IPS-NIHi7 (cell line): ENCODE results near the gene NXN.
"Not testable (repeated sequence)": the region's sequence is repeated elsewhere in the genome, so short reads cannot be mapped to it uniquely, and the experiment has no call there.

Experiments
- DNase-seq: peaks from one replicate; pipeline ENCODE4 v3.0.0; 2012; ENCODE audit warnings: mixed read lengths; ENCODE audit errors: extremely low spot score

NXN gene

DNA sequence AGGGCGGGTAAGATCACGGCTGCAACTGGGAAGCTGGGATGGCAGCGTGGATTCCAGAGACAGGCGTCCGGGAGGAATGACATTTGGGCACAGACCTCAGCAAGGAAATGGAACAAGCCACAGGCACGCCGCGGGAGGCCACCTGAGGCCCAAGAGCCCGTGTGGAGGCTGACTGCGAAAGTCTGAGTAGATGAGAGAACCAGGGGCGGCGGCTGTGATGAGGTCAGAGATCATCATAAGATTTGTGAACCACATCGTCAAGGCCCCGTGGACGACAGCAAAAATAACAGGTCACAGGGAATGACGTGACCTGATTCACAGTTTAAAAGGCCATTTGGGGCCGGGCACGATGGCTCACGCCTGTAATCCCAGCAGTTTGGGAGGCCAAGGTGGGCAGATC is 149.2 kb downstream of the NXN start:
- DNase-seq: no peak

DNA sequence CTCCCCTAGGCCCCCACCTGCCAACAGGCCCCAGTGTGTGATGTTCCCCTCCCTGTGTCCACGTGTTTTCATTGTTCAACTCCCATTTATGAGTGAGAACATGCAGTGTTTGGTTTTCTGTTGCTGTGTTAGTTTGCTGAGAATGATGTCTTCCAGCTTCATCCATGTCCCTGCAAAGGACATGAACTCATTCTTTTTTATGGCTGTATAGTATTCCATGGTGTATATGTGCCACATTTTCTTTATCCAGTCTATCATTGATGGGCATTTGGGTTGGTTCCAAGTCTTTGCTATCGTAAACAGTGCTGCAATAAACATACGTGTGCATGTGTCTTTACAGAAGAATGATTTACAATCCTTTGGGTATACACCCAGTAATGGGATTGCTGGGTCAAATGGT is 150.0 kb downstream of the NXN start:
- not testable (repeated sequence) for DNase-seq

DNA sequence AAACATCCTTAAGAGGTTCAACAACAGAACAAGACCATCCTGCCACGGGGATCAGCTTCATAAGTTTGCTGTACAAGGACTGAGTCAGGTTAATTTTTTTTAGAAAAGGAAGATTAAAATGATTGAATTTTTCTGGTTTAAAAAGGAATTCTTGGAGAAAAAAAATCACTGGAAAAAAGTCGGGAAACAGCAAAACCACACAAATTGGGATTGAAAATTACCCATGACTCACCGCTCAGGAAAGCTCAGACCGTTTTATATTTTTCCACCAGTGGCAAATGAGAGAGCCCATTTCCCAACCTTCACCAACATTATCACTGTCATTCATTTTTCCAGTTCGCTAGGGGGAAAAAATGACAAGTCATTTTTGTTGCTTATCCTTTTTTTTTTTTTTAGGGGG is 150.8 kb downstream of the NXN start:
- DNase-seq: no peak

GRCh38 chr17:826778-827177 is 152.8 kb downstream of the NXN start:
- DNase-seq: no peak

DNA sequence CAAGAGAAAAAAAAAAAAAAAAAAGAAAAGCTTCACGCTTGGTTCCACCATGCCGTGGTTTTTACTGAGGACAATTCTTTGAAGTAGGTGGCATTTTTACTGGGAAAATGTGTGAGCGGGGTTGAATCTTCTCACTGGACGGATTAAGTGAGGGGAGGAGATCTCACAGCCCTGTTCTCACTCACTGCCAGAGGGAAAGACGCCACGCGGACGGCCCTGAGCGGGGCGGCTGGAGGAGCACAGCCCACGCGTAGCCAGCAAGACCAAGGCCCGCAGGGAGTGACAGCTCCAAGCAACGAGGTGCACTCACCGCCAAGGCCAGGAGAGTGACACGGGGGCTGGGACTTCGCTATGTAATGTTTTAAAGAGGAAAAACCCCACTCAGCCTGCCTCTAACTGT is 154.4 kb downstream of the NXN start:
- DNase-seq: no peak

GRCh38 chr17:824378-824777 is 155.2 kb downstream of the NXN start:
- no peak for DNase-seq

- no peak for DNase-seq
These were observed 156.1 kb downstream of the NXN start for GRCh38 chr17:823501-823902.

DNA sequence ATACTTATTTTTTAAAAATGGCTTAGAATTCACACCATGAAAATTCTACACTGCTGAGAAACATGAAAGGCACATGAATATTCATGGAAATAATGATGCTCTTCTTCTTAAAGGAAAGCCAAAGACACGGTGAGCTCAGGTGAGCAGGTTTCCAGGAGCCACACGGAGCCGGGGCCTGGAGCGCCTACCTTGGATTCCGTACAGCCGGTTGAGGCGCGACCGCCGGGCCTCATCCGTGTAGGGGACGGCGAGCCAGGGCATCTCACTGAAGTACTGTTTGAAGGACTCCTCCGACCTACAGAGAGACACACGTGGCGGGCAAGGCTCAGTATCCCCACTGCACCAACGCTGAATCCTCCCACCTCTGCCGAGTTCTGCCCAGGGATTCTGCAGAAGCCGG is 160.3 kb downstream of the NXN start:
- no peak for DNase-seq

DNA sequence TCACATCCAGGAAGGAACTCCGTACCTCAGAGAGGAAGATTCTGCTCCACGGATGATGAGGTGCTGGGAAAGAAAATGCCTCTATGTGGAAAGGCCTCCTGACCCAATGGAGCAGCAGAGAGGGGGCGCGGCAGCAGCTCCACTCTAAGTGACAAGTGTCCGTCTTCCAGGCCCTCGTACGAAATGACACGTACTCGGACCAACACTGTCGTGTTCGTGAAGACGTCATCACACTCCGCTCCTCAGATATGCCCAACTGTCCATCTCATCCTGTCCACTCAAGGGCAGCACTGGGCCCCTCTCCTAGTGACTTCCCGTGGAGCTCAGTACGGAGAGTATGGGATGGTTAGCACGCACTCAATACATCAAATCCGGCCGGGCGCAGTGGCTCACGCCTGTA is 165.2 kb downstream of the NXN start:
- DNase-seq: no peak

- DNase-seq: no peak
These were observed 166.9 kb downstream of the NXN start for GRCh38 chr17:812638-813204.

GRCh38 chr17:811051-811784 is 168.4 kb downstream of the NXN start:
- no peak for DNase-seq

- DNase-seq: no peak
These were observed 171.9 kb downstream of the NXN start for GRCh38 chr17:807523-808294.

DNA sequence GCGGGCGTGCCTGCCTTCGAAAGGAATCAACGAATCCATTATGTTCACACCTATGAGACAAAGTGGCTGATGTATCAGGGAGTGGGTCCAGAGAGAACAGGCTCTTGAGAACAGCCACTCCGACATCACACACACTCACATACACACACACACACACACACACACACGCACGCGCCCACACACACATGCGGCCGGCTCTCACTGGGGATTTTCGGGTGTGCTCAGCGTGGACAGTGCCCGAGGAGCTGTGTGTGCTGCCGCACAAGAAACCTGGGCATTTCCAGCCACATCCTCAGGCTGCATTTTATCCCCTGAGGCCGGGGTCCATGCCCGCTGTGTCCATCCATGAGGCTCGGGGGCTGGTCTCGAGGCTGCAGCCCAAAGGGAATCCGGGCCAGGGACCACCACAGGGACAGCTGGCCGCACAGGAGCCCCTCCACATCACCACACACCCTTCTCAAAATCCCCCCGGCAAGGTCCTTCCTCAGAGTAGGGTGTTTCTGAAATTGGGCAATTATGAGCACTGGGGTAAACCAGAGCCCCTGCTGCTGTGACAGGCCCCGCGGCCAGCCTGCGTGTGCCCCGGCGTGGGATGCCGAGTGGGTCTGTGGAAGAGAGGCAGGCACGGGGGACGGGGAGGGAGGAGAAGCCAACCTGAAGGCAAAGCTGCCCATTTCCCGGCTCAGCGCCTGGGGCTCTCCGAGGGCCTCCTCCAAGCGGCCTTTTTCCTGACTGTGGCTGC is 172.6 kb downstream of the NXN start:
- DNase-seq: no peak

DNA sequence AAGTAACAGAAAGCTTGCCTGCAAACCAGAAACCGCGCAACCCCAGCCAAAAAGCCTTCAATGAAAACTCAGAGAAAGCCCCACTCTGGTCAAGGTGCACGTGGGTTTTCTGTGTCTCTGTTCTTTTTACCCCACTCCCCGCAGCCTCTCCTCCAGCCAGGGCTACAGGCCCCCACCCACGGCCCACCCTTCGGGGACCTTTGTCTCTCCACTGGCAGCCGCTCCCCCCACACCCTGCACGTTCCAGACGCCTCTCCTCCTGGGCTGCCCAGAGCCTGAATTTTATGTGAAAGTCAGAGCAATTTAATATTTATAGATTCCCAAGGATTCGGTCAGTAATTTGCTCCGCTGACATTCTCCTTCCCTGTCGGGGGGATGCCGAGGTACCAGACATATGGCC is 173.2 kb downstream of the NXN start:
- DNase-seq: no peak

DNA sequence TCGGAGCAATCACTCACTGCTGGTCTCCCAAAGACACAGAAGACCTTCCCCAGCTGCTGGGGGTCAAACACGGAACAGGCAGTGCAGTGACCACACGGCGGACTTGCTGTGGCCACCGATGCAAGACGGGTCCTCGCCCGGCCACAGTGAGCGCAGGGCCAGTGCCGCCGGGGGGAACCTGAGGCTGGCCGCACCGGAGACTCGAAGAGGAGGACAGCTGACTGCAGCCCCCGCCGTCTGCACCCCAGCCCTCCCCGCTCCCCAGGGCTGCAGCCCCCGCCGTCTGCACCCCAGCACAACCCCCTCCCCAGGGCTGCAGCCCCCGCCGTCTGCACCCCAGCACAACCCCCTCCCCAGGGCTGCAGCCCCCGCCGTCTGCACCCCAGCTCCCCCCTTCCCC is 173.7 kb downstream of the NXN start:
- not testable (repeated sequence) for DNase-seq

DNA sequence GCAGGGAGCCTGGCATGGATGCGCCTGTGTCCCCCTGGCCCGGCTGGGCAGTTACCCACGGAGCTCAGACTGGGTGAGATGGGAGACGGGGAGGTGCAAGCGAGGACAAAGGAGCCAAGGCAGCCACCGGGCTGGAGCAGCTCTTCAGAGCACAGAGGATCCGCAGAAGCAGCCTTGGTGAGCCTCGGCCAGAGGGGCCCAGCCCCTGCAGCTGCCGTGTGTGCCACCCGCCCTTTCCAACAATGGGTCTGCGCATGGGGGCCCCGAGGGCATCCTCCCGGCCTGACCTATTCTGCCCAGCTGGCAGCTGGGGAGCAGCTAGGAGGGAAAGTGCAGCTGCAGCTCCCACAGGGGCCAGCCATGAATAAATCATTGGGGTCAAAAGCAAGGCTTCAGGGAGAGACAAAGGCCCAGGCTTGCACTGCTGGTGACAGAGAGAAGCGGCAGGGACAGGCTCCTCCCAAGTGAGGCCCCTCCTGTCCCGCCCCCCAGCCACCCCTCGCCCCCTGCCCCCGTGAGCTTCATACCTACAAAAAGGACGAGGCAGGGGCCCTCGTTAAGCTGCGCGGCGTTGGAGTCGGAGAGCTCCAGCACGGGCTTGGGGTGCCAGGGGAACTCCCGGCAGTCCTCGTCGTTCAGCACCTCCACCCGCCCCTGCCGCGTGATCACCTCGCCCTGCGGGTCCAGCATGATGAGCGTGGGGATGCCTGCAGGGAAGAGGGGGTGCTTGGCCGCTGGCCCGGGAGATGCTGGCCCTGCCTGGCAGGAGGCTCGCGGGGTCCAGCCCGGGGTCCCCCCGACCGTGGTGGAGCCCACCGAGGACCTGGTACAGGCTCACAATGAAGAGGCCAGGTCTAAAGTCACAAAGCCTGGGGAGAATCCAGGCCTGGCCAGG is 174.8 kb downstream of the NXN start:
- no peak for DNase-seq

- DNase-seq: no peak
These were observed 176.4 kb downstream of the NXN start for GRCh38 chr17:802901-803881.

DNA sequence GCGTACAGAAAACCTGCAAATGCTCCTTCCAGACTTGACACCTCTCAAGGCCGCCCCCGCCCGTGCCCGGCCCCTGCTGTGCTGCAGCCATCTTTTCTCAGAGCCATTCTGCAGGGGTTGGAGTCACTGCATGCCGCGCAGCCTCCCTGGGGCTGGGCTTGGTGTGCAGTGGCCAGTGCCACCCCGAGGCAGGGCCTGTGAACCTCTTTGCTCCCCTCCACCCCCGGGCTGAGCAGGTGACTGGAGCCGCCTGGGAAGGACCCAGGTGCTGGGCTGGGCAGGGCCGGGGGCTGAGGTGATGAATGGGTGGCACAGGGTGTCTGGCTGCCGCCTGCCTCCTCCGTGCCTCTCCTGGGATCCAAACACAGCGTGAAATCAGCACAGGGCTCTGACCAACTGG is 177.1 kb downstream of the NXN start:
- no peak for DNase-seq

- DNase-seq: no peak
These were observed 177.9 kb downstream of the NXN start for GRCh38 chr17:801660-802059.
